Activated naive CD8-positive, alpha-beta T cell treated with anti-CD3 and anti-CD28 coated beads, Interleukin-2, amount 50 U/mL, for 24 hours (primary cell): ENCODE measurements around the gene PRKRIP1.

Experiments used
- ATAC-seq: fragments of 150-1000 bp; cut with Tn5 transposase; one replicate; pipeline ENCODE4 v1.10.0; 2021
- DNase-seq: peaks from one replicate; pipeline ENCODE4 v3.0.0; 2021
- H3K27ac Mint-ChIP-seq: one replicate; pipeline ENCODE4 v1.8.0; 2021; ENCODE audit warnings: mild to moderate bottlenecking, mixed read lengths
- H3K27me3 Mint-ChIP-seq: one replicate; pipeline ENCODE4 v1.8.0; 2021; ENCODE audit warnings: mixed read lengths
- H3K36me3 Mint-ChIP-seq: one replicate; pipeline ENCODE4 v1.8.0; 2021; ENCODE audit warnings: low read depth, mixed read lengths
- H3K4me1 Mint-ChIP-seq: one replicate; pipeline ENCODE4 v1.8.0; 2021; ENCODE audit warnings: mixed read lengths
- H3K4me3 Mint-ChIP-seq: one replicate; pipeline ENCODE4 v1.8.0; 2021; ENCODE audit warnings: mild to moderate bottlenecking, moderate library complexity, mixed read lengths
- H3K9me3 Mint-ChIP-seq: one replicate; pipeline ENCODE4 v1.8.0; 2021; ENCODE audit warnings: mixed read lengths

PRKRIP1 gene

DNA sequence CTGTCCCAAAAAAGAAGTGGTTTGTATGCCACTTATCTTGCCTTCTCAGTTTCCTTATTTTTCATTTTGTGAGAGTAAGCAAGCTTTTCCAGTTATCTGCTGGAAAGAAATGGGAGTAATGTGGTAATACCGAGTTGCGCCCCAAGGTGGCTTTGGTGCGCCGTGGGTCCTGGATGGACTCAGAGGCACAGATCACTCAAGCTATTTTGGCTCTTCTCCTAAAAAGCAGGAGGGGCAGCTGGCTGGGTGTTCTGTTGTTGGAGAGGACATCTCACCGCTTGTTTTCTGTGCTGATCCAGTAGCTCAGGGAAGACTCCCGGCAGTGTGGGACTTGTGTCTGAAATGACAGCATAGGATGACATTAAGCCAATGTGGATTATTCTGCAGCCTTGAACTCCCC is 16.4 kb downstream of the PRKRIP1 start:
- no peak overlapping the region for H3K4me3 Mint-ChIP-seq
- ATAC-seq (no peak), DNase-seq (peak; percentile 50)
- H3K9me3 Mint-ChIP-seq, result no peaks in the 10 kb centered on the region
- no peaks in the 10 kb centered on the region for H3K27me3 Mint-ChIP-seq
- H3K36me3 Mint-ChIP-seq, result peaks cover 70% of the 10 kb centered on the region
- H3K4me1 Mint-ChIP-seq, result peaks cover 54% of the 10 kb centered on the region
- H3K27ac Mint-ChIP-seq, result no peak overlapping the region

DNA sequence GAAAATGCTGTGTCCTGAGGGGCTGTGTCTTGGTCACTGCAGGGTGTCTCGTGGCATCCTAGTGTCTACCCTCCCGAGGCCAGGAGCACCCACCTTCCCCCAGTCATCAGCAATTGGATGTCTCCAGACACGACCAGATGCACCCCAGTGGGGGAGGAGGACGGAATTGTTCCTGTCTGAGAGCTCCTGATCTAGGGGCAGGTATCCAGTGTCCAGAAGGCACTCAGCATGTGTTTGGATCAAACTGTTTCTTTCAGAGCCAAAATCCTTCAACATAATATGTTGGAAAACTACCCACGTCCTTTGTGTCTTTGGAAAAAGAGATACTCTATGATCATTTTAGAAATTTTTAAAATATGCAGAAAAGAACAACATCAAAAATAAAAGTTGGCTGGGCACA is 16.9 kb downstream of the PRKRIP1 start:
- Mint-ChIP-seq H3K4me3 (no peak overlapping the region), H3K4me1 (peaks cover 56% of the 10 kb centered on the region), H3K36me3 (peaks cover 64% of the 10 kb centered on the region), H3K27me3 (no peaks in the 10 kb centered on the region), H3K9me3 (no peaks in the 10 kb centered on the region), H3K27ac (no peak overlapping the region)
- ATAC-seq (no peak), DNase-seq (no peak)

GRCh38 chr7:102413611-102414010 is 17.4 kb downstream of the PRKRIP1 start:
- Mint-ChIP-seq H3K27me3 (no peaks in the 10 kb centered on the region), H3K4me1 (peaks cover 56% of the 10 kb centered on the region), H3K9me3 (no peaks in the 10 kb centered on the region), H3K36me3 (peaks cover 63% of the 10 kb centered on the region), H3K27ac (no peak overlapping the region), H3K4me3 (no peak overlapping the region)
- no peak for DNase-seq
- no peak for ATAC-seq

DNA sequence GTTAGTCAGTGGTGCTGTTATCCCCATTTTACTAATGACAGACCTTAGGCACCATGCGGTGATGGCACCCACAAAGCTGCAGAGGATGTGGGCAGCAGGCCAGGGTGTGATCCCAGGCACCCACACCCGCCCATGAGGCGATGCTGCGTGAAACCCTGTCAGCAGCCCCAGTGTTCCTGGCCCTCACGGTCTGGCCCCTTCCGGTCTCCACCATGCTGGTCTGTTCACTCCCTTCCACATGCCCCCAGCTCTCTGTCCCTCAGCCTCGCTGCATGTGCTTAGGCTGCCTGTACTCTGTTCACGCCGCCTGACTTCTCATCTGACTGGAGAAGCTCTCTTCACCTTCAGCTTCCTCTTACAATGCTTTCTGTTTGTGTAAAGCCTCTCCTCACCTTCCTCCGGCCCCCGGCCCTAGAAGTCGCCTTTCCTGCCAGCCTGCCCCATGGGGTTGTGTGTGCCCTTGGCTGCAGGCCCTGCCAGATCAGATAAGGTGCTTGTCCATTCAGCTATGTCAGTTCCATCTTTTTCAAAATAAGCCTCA is 19.6 kb downstream of the PRKRIP1 start:
- H3K27ac Mint-ChIP-seq, result peak overlapping the region; percentile 94
- DNase-seq (peak; percentile 70), ATAC-seq (peak; percentile 84)
- no peaks in the 10 kb centered on the region for H3K27me3 Mint-ChIP-seq
- H3K4me3 Mint-ChIP-seq, result peak overlapping the region; percentile 55
- peaks cover 57% of the 10 kb centered on the region for H3K36me3 Mint-ChIP-seq
- peaks cover 74% of the 10 kb centered on the region for H3K4me1 Mint-ChIP-seq
- no peaks in the 10 kb centered on the region for H3K9me3 Mint-ChIP-seq

DNA sequence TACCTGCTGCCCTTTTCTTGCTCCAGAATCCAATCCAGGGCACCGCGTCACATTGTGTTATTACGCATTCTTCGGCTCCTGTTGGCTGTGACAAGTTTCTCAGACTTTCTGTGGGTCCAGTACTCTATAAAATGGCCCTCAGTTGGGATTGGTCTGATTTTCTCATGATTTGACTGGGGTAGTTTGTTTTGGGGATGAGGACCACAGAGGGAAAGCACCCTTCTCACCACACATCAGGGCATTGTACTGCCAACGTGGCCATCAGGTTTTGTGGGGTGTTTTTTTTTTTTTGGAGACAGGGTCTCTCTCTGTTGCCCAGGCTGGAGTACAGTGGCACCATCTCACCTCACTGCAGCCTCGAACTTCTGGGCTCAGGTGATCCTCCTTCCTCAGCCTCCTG is 20.2 kb downstream of the PRKRIP1 start:
- Mint-ChIP-seq H3K9me3 (no peaks in the 10 kb centered on the region), H3K4me3 (peak overlapping the region; percentile 55), H3K27me3 (no peaks in the 10 kb centered on the region), H3K36me3 (peaks cover 58% of the 10 kb centered on the region), H3K4me1 (peaks cover 79% of the 10 kb centered on the region), H3K27ac (peak overlapping the region; percentile 94)
- DNase-seq (no peak), ATAC-seq (no peak)

DNA sequence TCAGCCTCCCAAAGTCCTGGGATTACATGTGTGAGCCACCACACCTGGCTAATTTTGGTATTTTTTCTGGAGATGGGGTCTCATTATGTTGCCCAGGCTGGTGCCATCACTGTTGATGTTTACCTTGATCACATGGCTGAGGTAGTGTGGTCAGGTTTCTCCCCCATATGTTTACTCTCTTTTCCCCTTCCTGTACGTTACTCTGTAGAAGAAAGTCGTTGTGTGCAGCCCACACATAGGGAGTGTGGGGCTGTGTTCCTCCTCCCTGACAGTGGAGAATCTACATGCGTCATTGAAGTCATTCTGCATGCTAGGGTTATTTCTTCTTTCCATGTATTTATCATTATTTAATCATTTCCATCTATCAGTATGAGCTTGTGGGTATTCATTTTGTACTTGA is 20.9 kb downstream of the PRKRIP1 start:
- H3K4me1 Mint-ChIP-seq, result peaks cover 75% of the 10 kb centered on the region
- H3K4me3 Mint-ChIP-seq, result no peak overlapping the region
- no peaks in the 10 kb centered on the region for H3K9me3 Mint-ChIP-seq
- H3K27me3 Mint-ChIP-seq, result no peaks in the 10 kb centered on the region
- ATAC-seq (peak; percentile 34), DNase-seq (no peak)
- H3K36me3 Mint-ChIP-seq, result peaks cover 52% of the 10 kb centered on the region
- H3K27ac Mint-ChIP-seq, result peak overlapping the region; percentile 94

DNA sequence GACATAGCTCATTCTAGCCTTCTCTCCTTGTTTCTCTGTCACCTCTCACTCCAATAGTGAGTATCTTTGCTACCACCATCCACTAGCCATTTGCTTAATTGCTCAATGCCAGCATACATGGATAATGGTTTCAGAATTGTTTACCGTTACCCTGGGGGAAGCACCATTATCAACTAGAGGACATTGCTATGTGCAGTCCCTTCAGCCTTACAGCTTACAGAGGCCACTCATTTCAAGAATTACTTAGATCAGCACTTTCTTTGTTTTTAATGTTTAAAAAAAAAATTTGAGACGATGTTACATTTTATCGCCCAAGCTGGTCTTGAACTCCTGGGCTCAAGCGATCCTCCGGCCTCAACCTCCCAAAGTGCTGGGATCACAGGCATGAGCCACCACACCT is 22.4 kb downstream of the PRKRIP1 start:
- H3K27me3 Mint-ChIP-seq, result no peaks in the 10 kb centered on the region
- peak overlapping the region; percentile 35 for H3K27ac Mint-ChIP-seq
- H3K9me3 Mint-ChIP-seq, result no peaks in the 10 kb centered on the region
- peaks cover 72% of the 10 kb centered on the region for H3K4me1 Mint-ChIP-seq
- H3K4me3 Mint-ChIP-seq, result no peak overlapping the region
- H3K36me3 Mint-ChIP-seq, result peaks cover 48% of the 10 kb centered on the region
- DNase-seq (no peak), ATAC-seq (no peak)

DNA sequence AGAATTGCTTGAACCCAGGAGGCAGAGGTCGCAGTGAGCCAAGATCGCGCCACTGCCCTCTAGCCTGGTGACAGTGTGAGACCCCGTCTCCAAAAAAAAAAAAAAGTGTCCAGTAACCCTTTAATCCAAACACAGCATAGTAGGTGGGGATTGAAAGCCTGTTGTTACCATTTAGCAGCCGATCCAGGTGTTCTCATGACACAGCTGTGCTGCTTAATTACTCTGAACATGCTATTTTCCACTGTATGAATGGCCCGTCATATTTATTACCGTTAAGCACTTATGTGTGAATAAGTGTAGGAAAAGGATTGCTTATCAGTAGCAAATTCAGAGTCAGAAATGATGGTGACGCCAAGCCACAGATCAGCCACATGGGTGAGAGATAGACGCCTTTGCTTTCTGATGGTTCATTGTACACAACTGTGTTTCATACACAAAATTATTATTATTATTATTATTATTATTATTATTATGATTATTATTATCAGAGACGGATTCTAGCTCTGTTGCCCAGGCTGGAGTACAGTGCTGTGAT is 25.6 kb downstream of the PRKRIP1 start:
- no peak overlapping the region for H3K4me3 Mint-ChIP-seq
- H3K9me3 Mint-ChIP-seq, result no peaks in the 10 kb centered on the region

GRCh38 chr7:102424129-102424551 is 28.0 kb downstream of the PRKRIP1 start:
- H3K9me3 Mint-ChIP-seq, result no peaks in the 10 kb centered on the region
- H3K4me3 Mint-ChIP-seq, result no peak overlapping the region
- DNase-seq (no peak), ATAC-seq (no peak)
- peaks cover 73% of the 10 kb centered on the region for H3K4me1 Mint-ChIP-seq
- no peaks in the 10 kb centered on the region for H3K27me3 Mint-ChIP-seq
- peaks cover 36% of the 10 kb centered on the region for H3K36me3 Mint-ChIP-seq
- peak overlapping the region; percentile 100 for H3K27ac Mint-ChIP-seq

More for the DNA sequence above, 25.6 kb downstream of the PRKRIP1 start:
- no peak overlapping the region for H3K27ac Mint-ChIP-seq
- peaks cover 74% of the 10 kb centered on the region for H3K4me1 Mint-ChIP-seq
- H3K36me3 Mint-ChIP-seq, result peaks cover 40% of the 10 kb centered on the region
- DNase-seq, result no peak
- no peaks in the 10 kb centered on the region for H3K27me3 Mint-ChIP-seq
- no peak for ATAC-seq

- peak overlapping the region; percentile 100 for H3K27ac Mint-ChIP-seq
- no peak for ATAC-seq
Observed at GRCh38 chr7:102424787-102425218, 28.6 kb downstream of the PRKRIP1 start.

GRCh38 chr7:102425639-102426267 is 29.6 kb downstream of the PRKRIP1 start:
- H3K4me3 Mint-ChIP-seq, result peak overlapping the region; percentile 83

More at GRCh38 chr7:102424787-102425218, 28.6 kb downstream of the PRKRIP1 start:
- Mint-ChIP-seq H3K27me3 (no peaks in the 10 kb centered on the region), H3K9me3 (no peaks in the 10 kb centered on the region), H3K4me1 (peaks cover 75% of the 10 kb centered on the region), H3K36me3 (peaks cover 34% of the 10 kb centered on the region), H3K4me3 (no peak overlapping the region)
- no peak for DNase-seq

DNA sequence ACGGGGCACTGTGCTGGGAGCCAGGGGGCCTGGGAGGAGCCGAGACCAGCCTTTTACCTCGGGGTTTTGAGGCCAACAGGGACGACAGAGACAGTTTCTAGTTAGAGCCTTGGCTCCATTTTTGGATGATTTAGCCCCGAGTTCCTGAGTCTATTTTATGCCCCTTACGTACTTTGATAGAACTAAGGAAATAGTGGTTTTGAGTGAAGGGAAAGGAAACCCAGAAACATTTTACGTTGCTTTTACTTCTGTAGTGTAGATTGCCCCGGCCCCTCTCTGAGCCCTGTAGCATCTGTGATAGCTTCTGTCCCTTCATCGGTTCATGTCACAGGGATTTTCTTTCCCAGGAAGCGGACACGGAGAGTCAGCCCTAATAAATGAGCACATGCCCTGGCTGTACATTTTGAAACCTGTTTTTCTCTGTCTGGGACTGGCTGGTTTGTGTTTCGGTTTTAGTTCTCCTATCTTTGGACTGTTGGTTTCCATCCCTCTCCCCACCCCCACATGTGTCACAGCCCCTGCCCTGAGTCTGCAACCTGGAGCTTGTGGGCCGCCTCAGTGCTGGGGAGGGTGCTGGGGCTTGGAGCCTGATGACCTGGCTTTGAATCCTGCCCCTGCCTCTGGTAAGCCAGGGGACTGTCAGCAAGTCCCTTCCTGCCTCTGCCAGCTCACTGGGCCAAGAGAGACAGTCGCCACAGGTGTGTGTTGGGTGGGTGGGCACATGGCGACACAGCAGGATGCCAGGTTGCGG is 30.3 kb downstream of the PRKRIP1 start:
- no peaks in the 10 kb centered on the region for H3K9me3 Mint-ChIP-seq
- H3K27ac Mint-ChIP-seq, result peak overlapping the region; percentile 100
- H3K27me3 Mint-ChIP-seq, result no peaks in the 10 kb centered on the region
- ATAC-seq, result peak; percentile 83
- peak; percentile 80 for DNase-seq
- H3K4me3 Mint-ChIP-seq, result peak overlapping the region; percentile 83
- peaks cover 73% of the 10 kb centered on the region for H3K4me1 Mint-ChIP-seq
- H3K36me3 Mint-ChIP-seq, result peaks cover 26% of the 10 kb centered on the region

More at GRCh38 chr7:102425639-102426267, 29.6 kb downstream of the PRKRIP1 start:
- DNase-seq (peak; percentile 85), ATAC-seq (peak; percentile 81)
- H3K36me3 Mint-ChIP-seq, result peaks cover 29% of the 10 kb centered on the region
- H3K27ac Mint-ChIP-seq, result peak overlapping the region; percentile 100
- no peaks in the 10 kb centered on the region for H3K27me3 Mint-ChIP-seq
- H3K4me1 Mint-ChIP-seq, result peaks cover 72% of the 10 kb centered on the region
- H3K9me3 Mint-ChIP-seq, result no peaks in the 10 kb centered on the region

DNA sequence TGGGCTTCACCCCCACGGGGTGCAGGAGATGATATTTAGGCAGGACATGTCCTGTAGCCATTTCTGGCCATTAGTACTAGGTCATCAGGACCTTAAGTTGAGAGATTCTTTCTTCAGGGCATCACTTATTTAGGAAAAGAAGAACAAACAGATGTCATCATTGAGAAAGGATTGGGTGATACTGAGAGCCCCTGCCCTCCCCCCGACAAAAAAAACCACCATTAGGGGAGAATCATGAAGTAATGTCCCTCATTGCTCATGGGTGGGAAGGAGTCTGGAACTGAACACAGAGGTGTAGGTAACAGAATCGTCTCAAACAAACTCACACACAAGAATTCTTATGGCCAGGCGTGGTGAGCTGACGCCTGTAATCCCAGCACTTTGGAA is 30.8 kb downstream of the PRKRIP1 start:
- ATAC-seq (no peak), DNase-seq (no peak)
- peaks cover 26% of the 10 kb centered on the region for H3K36me3 Mint-ChIP-seq
- H3K4me1 Mint-ChIP-seq, result peaks cover 79% of the 10 kb centered on the region
- H3K27me3 Mint-ChIP-seq, result no peaks in the 10 kb centered on the region
- peak overlapping the region; percentile 83 for H3K4me3 Mint-ChIP-seq
- no peaks in the 10 kb centered on the region for H3K9me3 Mint-ChIP-seq
- peak overlapping the region; percentile 100 for H3K27ac Mint-ChIP-seq

DNA sequence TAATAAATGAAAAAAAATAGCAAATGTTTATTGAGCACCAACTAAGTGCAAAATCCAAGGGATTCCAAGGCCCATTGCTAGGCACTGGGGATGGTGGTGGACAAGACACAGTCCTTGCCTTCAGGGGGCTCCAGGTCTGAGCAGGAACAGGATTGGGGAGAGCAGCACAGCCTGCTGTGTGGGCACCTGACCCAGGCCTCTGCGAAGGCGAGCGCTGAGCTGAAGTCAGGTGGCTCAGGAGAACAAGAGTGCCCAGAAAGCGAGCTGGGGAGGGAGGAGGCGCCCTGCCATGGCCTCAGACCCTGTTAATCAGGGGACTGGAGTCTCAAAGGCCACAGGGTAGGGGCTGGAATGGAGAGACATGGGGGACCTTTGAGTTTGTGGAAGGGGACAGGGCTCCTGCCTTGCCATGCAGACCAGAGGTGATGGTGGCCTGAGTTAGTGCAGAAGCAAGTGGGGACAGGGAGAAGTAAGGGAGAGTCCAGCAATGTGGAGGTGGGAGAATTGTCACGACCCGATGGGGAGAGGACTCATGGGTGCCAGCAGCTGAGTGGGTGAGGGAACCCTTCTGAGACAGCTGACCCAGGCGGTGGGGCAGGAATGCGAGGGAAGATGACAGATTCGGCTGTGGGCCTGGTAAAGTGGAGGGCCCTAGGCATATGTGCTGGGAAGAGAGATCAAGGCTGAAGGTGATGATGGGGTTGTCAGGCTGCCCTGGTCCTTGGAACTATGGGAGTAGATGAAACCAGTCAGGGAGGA is 33.2 kb downstream of the PRKRIP1 start:
- Mint-ChIP-seq H3K9me3 (no peaks in the 10 kb centered on the region), H3K4me3 (no peak overlapping the region), H3K4me1 (peaks cover 83% of the 10 kb centered on the region), H3K36me3 (peaks cover 26% of the 10 kb centered on the region), H3K27ac (peak overlapping the region; percentile 14), H3K27me3 (no peaks in the 10 kb centered on the region)
- DNase-seq (no peak), ATAC-seq (no peak)
